HEK293 (cell line): ENCODE results near the gene SPACDR.

Experiments
- CTCF ChIA-PET: fragments of 350-600 bp; formaldehyde crosslinking; extraction: SDS; loops from one replicate; lab custom pipeline; 2021; ENCODE audit warnings: antibody characterized with exemption; lab: Yijun Ruan, JAX
- POLR2A ChIA-PET: fragments of 300-600 bp; formaldehyde crosslinking; extraction: SDS; loops from one replicate; lab custom pipeline; 2020; ENCODE audit warnings: antibody characterized with exemption, inconsistent platforms; lab: Yijun Ruan, JAX
- H3K27ac ChIP-seq: fragments of 200-500 bp; sonication (Bioruptor generic); 2 replicates; pipeline ENCODE4 v1.5.1; 2014; ENCODE audit warnings: low read depth, low read length, control low read depth, inconsistent platforms; ENCODE audit errors: extremely low read depth
- H3K36me3 ChIP-seq, 2 experiments: fragments of 200-500 bp in 1 of 2; sonication (Bioruptor generic) in 1 of 2; 1 replicate in 1 of 2; 2 replicates in 1 of 2; pipeline ENCODE4 v1.5.1; 2014 to 2017; ENCODE audit warnings: inconsistent platforms in 2 of 2, low read length in 2 of 2; ENCODE audit not compliant: control insufficient read depth in 2 of 2, insufficient read depth in 1 of 2
- H3K4me1 ChIP-seq: fragments of 200-500 bp; sonication (Bioruptor generic); 2 replicates; pipeline ENCODE4 v1.5.1; 2014; ENCODE audit warnings: mild to moderate bottlenecking, low read length, inconsistent platforms; ENCODE audit not compliant: control insufficient read depth, insufficient read depth
- H3K4me3 ChIP-seq: 2 replicates; pipeline ENCODE4 v1.5.1; 2011; ENCODE audit warnings: low read depth, mild to moderate bottlenecking, control low read depth, low read length, moderate library complexity
- H3K9me3 ChIP-seq: fragments of 200-500 bp; sonication (Bioruptor generic); 2 replicates; pipeline ENCODE4 v1.5.1; 2014; ENCODE audit warnings: low read depth, low read length, inconsistent platforms; ENCODE audit not compliant: control insufficient read depth, insufficient read depth
- GLI2 ChIP-seq: fragments of 450-650 bp; formaldehyde crosslinking; IDR thresholded peaks from 2 replicates; pipeline ENCODE4; 2017; ENCODE audit warnings: missing biosample characterization, missing genetic modification characterization, low read depth, borderline replicate concordance
- GLI4 ChIP-seq: fragments of 450-650 bp; formaldehyde crosslinking; IDR thresholded peaks from 2 replicates; pipeline ENCODE4 v1.5.1; 2016; ENCODE audit warnings: missing biosample characterization, missing genetic modification characterization
- KLF10 ChIP-seq: fragments of 450-650 bp; IDR thresholded peaks from 2 replicates; pipeline ENCODE4 v1.5.1; 2018; ENCODE audit warnings: missing biosample characterization, mild to moderate bottlenecking, missing genetic modification characterization
- MYNN ChIP-seq: fragments of 450-650 bp; formaldehyde crosslinking; IDR thresholded peaks from 2 replicates; pipeline ENCODE4 v1.5.1; 2016; ENCODE audit warnings: missing biosample characterization, missing genetic modification characterization, borderline replicate concordance
- PRDM1 ChIP-seq: fragments of 450-650 bp; formaldehyde crosslinking; IDR thresholded peaks from 2 replicates; pipeline ENCODE4; 2016; ENCODE audit warnings: missing biosample characterization, missing genetic modification characterization
- REPIN1 ChIP-seq: fragments of 450-650 bp; formaldehyde crosslinking; IDR thresholded peaks from 2 replicates; pipeline ENCODE4 v1.5.1; 2017; ENCODE audit warnings: missing biosample characterization, missing genetic modification characterization, low read depth
- REST ChIP-seq: fragments of 450-650 bp; formaldehyde crosslinking; IDR thresholded peaks from 2 replicates; pipeline ENCODE4 v1.5.1; 2016; ENCODE audit warnings: missing biosample characterization, missing genetic modification characterization
- ZBTB17 ChIP-seq: fragments of 450-650 bp; formaldehyde crosslinking; IDR thresholded peaks from 2 replicates; pipeline ENCODE4 v1.5.1; 2016; ENCODE audit warnings: missing biosample characterization, missing genetic modification characterization
- ZFP3 ChIP-seq: fragments of 450-650 bp; formaldehyde crosslinking; IDR thresholded peaks from 2 replicates; pipeline ENCODE4 v1.5.1; 2016; ENCODE audit warnings: low read depth, missing biosample characterization, missing genetic modification characterization
- ZNF169 ChIP-seq: fragments of 450-650 bp; formaldehyde crosslinking; IDR thresholded peaks from 2 replicates; pipeline ENCODE4 v1.5.1; 2016; ENCODE audit warnings: missing biosample characterization, missing genetic modification characterization
- ZNF2 ChIP-seq: fragments of 450-650 bp; formaldehyde crosslinking; IDR thresholded peaks from 2 replicates; pipeline ENCODE4 v1.5.1; 2016; ENCODE audit warnings: missing biosample characterization, missing genetic modification characterization
- ZNF239 ChIP-seq: fragments of 450-650 bp; formaldehyde crosslinking; IDR thresholded peaks from 2 replicates; pipeline ENCODE4 v1.5.1; 2016; ENCODE audit warnings: missing biosample characterization, missing genetic modification characterization
- ZNF302 ChIP-seq: fragments of 450-650 bp; formaldehyde crosslinking; IDR thresholded peaks from 2 replicates; pipeline ENCODE4 v1.5.1; 2016; ENCODE audit warnings: missing biosample characterization, missing genetic modification characterization, low read depth
- ZNF335 ChIP-seq: fragments of 450-650 bp; formaldehyde crosslinking; conservative IDR thresholded peaks from 2 replicates; pipeline ENCODE4 v1.5.1; 2016; ENCODE audit warnings: missing biosample characterization, missing genetic modification characterization
- ZNF423 ChIP-seq: fragments of 450-650 bp; formaldehyde crosslinking; IDR thresholded peaks from 2 replicates; pipeline ENCODE4 v1.5.1; 2016; ENCODE audit warnings: missing biosample characterization, missing genetic modification characterization
- ZNF514 ChIP-seq: fragments of 450-650 bp; formaldehyde crosslinking; IDR thresholded peaks from 2 replicates; pipeline ENCODE4 v1.5.1; 2016; ENCODE audit warnings: missing biosample characterization, missing genetic modification characterization
- ZNF555 ChIP-seq: fragments of 450-650 bp; formaldehyde crosslinking; conservative IDR thresholded peaks from 2 replicates; pipeline ENCODE4 v1.5.1; 2017; ENCODE audit warnings: missing biosample characterization, mild to moderate bottlenecking, missing genetic modification characterization, inconsistent platforms
- ZNF76 ChIP-seq: fragments of 450-650 bp; formaldehyde crosslinking; IDR thresholded peaks from 2 replicates; pipeline ENCODE4; 2016; ENCODE audit warnings: low read depth, missing biosample characterization, missing genetic modification characterization, borderline replicate concordance
- ZNF768 ChIP-seq: fragments of 450-650 bp; formaldehyde crosslinking; IDR thresholded peaks from 2 replicates; pipeline ENCODE4 v1.5.1; 2018; ENCODE audit warnings: missing biosample characterization, mild to moderate bottlenecking, missing genetic modification characterization
- ZSCAN18 ChIP-seq: fragments of 450-650 bp; formaldehyde crosslinking; IDR thresholded peaks from 2 replicates; pipeline ENCODE4 v1.5.1; 2016; ENCODE audit warnings: missing biosample characterization, missing genetic modification characterization
- TF ChIP-seq, protein P1 (sequence below): fragments of 450-650 bp; IDR thresholded peaks from 2 replicates; pipeline ENCODE4 v1.5.1; 2018; ENCODE audit warnings: missing biosample characterization, missing genetic modification characterization
- TF ChIP-seq, protein P2 (sequence below): fragments of 450-650 bp; formaldehyde crosslinking; IDR thresholded peaks from 2 replicates; pipeline ENCODE4; 2016; ENCODE audit warnings: missing biosample characterization, missing genetic modification characterization
- TF ChIP-seq, protein P3 (sequence below): fragments of 450-650 bp; formaldehyde crosslinking; IDR thresholded peaks from 2 replicates; pipeline ENCODE4 v1.5.1; 2017; ENCODE audit warnings: missing biosample characterization, missing genetic modification characterization

Gene SPACDR

DNA sequence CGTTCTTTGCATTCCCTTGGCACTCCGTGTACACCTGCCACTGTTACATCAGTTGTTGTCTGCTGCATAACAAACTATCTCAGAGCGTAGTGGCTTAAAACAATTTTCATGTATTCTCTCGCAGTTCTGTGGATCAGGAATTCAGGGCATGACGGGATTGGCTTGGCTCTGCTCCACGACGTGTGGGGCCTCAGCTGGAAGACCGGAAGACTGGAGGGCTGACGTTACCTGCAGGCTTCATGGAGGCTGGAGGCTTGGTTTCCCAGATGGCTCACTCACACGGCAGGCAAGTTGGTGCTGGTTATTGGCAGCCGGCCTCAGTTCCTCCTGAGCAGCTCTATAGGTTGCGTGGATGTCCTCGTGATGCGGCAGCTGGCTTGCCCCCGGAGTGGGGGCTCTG lies 45.2 kb upstream of the SPACDR start (continued):
- no peak for TF ChIP-seq ZNF555 (tag by site-specific recombination)
- no peak for TF ChIP-seq ZNF514 (tag by site-specific recombination)
- TF ChIP-seq REST, result no peak
- TF ChIP-seq, protein P1, sequence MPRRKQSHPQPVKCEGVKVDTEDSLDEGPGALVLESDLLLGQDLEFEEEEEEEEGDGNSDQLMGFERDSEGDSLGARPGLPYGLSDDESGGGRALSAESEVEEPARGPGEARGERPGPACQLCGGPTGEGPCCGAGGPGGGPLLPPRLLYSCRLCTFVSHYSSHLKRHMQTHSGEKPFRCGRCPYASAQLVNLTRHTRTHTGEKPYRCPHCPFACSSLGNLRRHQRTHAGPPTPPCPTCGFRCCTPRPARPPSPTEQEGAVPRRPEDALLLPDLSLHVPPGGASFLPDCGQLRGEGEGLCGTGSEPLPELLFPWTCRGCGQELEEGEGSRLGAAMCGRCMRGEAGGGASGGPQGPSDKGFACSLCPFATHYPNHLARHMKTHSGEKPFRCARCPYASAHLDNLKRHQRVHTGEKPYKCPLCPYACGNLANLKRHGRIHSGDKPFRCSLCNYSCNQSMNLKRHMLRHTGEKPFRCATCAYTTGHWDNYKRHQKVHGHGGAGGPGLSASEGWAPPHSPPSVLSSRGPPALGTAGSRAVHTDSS (tag by site-specific recombination), result no peak
- no peak for TF ChIP-seq ZNF335 (tag by site-specific recombination)

GRCh38 chr7:100506356-100506923 lies 42.4 kb upstream of the SPACDR start:
- POLR2A ChIA-PET, result interaction anchor here (0.6 to 1.0 kb wide), 3 partner anchors 33 to 428 kb away, joined by 3 read pairs; no protein-coding TSS in a partner anchor
- CTCF ChIA-PET, result interaction anchor here (0.8 to 1.2 kb wide), 2 partner anchors 24 to 39 kb away, joined by 3 to 4 read pairs; no protein-coding TSS in a partner anchor

DNA sequence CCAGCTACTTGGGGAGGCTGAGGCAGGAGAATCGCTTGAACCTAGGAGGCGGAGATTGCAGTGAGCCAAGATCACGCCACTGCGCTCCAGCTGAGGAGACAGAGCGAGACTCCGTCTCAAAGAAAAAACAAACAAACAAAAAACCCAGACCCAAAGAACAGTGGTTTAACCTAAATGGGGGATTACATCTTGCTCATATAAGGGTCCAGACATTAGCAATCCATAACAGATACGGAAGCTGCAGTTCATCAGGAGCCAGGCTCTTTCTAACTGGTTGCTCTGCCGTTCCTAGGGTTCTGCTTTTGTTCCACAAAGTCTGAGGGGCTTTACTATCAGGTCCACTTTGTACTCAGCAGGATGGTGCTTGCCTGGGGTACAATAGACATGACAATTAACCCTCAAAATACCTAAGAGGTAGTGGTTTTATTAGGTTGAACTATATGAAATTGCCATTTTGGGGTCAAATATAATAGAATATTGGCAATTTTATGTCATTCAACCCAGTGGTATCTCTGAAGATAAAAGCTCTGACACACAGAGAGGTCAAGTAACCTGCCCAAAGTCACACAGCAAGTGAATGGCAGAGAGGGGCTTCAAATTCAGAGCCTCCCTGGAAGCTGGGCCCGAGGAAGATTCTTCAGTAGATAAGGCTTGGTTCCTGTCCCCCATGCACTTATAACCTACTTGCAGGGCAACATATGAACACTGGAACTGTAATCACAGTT lies 41.0 kb upstream of the SPACDR start:
- no peaks in the 10 kb centered on the region for H3K4me1 ChIP-seq
- POLR2A ChIA-PET, result interaction anchor here (0.6 kb wide), 1 partner anchor 42 kb away, joined by 5 read pairs; no protein-coding TSS in a partner anchor
- H3K27ac ChIP-seq, result no peak overlapping the region
- H3K36me3 ChIP-seq, result no peaks in the 10 kb centered on the region
- CTCF ChIA-PET, result interaction anchor here (1.1 to 1.5 kb wide), 2 partner anchors 15 to 23 kb away, joined by 5 to 8 read pairs; no protein-coding TSS in a partner anchor
- H3K9me3 ChIP-seq, result no peaks in the 10 kb centered on the region
- no peak overlapping the region for H3K4me3 ChIP-seq
- TF ChIP-seq ZNF768 (tag by site-specific recombination) (peak; percentile 93), ZFP3 (tag by site-specific recombination) (no peak), GLI2 (tag by site-specific recombination) (no peak), ZNF169 (tag by site-specific recombination) (no peak), ZSCAN18 (tag by site-specific recombination) (no peak), ZNF302 (tag by site-specific recombination) (no peak), ZNF239 (no peak), ZNF76 (tag by site-specific recombination) (no peak), ZBTB17 (tag by site-specific recombination) (peak; percentile 87), PRDM1 (tag by site-specific recombination) (no peak), KLF10 (tag by site-specific recombination) (no peak), GLI4 (tag by site-specific recombination) (no peak)
- TF ChIP-seq, protein P2, sequence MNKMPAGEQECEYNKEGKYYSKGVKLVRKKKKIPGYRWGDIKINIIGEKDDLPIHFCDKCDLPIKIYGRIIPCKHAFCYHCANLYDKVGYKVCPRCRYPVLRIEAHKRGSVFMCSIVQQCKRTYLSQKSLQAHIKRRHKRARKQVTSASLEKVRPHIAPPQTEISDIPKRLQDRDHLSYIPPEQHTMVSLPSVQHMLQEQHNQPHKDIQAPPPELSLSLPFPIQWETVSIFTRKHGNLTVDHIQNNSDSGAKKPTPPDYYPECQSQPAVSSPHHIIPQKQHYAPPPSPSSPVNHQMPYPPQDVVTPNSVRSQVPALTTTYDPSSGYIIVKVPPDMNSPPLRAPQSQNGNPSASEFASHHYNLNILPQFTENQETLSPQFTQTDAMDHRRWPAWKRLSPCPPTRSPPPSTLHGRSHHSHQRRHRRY, result no peak

More at GRCh38 chr7:100506356-100506923, 42.4 kb upstream of the SPACDR start:
- TF ChIP-seq ZNF2 (no peak), REPIN1 (tag by site-specific recombination) (no peak), ZNF423 (no peak), MYNN (tag by site-specific recombination) (0 out of 2 replicates have a peak, but pooled peaks have one; percentile 64)
- TF ChIP-seq, protein P3, sequence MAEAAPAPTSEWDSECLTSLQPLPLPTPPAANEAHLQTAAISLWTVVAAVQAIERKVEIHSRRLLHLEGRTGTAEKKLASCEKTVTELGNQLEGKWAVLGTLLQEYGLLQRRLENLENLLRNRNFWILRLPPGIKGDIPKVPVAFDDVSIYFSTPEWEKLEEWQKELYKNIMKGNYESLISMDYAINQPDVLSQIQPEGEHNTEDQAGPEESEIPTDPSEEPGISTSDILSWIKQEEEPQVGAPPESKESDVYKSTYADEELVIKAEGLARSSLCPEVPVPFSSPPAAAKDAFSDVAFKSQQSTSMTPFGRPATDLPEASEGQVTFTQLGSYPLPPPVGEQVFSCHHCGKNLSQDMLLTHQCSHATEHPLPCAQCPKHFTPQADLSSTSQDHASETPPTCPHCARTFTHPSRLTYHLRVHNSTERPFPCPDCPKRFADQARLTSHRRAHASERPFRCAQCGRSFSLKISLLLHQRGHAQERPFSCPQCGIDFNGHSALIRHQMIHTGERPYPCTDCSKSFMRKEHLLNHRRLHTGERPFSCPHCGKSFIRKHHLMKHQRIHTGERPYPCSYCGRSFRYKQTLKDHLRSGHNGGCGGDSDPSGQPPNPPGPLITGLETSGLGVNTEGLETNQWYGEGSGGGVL (tag by site-specific recombination), result no peak
- Histone ChIP-seq H3K27ac (no peak overlapping the region), H3K9me3 (no peaks in the 10 kb centered on the region), H3K4me1 (no peaks in the 10 kb centered on the region), H3K4me3 (no peak overlapping the region), H3K36me3 (no peaks in the 10 kb centered on the region)
